ENCODE results near the gene ZFPM1.

- TF ChIP-seq POLR2AphosphoS5 (IDR thresholded peaks at IDR 0.05) (no peak), POLR2A (IDR thresholded peaks at IDR 0.05) (no peak)
Measured at GRCh38 chr16:88442383-88442726, 10.7 kb upstream of the ZFPM1 start.
